ENCODE measurements around the gene DNAL1. TPM values are rescaled to one million over a fixed set of nuclear protein-coding genes. Genes with fewer than 3 reads are reported as not detected.

The DNAL1 gene
- total RNA-seq, 1 experiment from 2014 or later = 14.6 TPM

DNA sequence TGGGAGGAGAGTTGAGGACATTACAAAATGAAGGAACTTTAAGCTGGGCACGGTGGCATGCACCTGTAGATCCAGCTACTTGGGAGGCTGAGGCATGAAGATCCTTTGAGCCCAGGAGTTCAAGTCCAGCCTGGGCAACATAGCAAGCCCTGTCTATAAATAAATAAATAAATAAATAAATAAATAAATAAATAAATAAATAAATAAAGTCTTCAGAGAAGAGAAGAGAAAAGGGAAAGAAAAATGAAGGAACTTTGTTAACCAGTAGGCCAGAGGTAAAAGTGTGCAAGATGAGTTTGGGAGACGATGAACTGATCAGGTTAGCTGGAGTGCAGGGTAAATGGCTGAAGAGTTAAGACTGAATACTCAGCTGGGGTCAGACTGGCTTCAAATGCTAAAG is 49.3 kb downstream of the DNAL1 start (continued):
- TF ChIP-seq, protein P1, sequence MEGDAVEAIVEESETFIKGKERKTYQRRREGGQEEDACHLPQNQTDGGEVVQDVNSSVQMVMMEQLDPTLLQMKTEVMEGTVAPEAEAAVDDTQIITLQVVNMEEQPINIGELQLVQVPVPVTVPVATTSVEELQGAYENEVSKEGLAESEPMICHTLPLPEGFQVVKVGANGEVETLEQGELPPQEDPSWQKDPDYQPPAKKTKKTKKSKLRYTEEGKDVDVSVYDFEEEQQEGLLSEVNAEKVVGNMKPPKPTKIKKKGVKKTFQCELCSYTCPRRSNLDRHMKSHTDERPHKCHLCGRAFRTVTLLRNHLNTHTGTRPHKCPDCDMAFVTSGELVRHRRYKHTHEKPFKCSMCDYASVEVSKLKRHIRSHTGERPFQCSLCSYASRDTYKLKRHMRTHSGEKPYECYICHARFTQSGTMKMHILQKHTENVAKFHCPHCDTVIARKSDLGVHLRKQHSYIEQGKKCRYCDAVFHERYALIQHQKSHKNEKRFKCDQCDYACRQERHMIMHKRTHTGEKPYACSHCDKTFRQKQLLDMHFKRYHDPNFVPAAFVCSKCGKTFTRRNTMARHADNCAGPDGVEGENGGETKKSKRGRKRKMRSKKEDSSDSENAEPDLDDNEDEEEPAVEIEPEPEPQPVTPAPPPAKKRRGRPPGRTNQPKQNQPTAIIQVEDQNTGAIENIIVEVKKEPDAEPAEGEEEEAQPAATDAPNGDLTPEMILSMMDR (IDR thresholded peaks at IDR 0.05 in 2 of 3, conservative IDR thresholded peaks at IDR 0.05 in 1 of 3; ENCODE audit: borderline replicate concordance in 1 of 3, insufficient read depth in 1 of 3, low read depth in 2 of 3, low read length in 2 of 3) = no peak

DNA sequence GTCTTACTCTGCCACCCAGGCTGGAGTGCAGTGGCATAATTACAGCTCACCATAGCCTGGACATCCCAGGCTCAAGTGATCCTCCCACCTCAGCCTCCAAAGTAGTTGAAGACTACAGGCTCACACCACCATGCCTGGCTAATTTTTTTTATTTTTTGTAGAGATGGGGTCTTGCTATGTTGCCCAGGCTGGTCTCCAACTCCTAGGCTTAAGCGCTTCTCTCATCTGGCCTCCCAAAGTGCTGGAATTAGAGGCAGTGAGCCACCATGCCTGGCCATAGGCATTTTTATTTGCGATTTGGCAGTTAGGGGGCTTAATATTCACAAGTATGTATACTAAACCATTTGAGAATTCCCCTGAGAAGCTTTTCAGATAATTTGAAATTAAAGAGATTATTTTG is 50.3 kb downstream of the DNAL1 start:
- Histone ChIP-seq H3K79me2 (ENCODE audit: insufficient read depth, low read length) (no peaks in the 10 kb centered on the region), H3K9me3 (ENCODE audit: control insufficient read depth in 1 of 2, insufficient read depth in 1 of 2, low read depth in 1 of 2, low read length in 2 of 2) (no peaks in the 10 kb centered on the region), H2AFZ (ENCODE audit: low read depth, low read length, poor library complexity, severe bottlenecking) (no peak overlapping the region), H3K27me3 (ENCODE audit: insufficient read depth, low read length) (no peaks in the 10 kb centered on the region), H3K4me1 (ENCODE audit: control insufficient read depth in 1 of 2, insufficient read depth in 2 of 2, low read length in 2 of 2) (peaks cover 0 to 6% of the 10 kb centered on the region in 2 experiments; a peak in 1 of 4 replicates), H3K9me2 (ENCODE audit: insufficient read depth) (no peaks in the 10 kb centered on the region), H3K36me3 (ENCODE audit: control insufficient read depth in 1 of 2, insufficient read depth in 2 of 2, low read length in 2 of 2) (no peaks in the 10 kb centered on the region), H3K4me2 (ENCODE audit: low read length) (no peak overlapping the region), H3K9ac (ENCODE audit: low read length) (no peak overlapping the region), H3K4me3 (replicated peaks in 1 of 2; ENCODE audit: low read depth in 1 of 2, low read length in 2 of 2) (no peak overlapping the region), H4K20me1 (ENCODE audit: insufficient read depth) (no peaks in the 10 kb centered on the region), H3K27ac (ENCODE audit: low read depth, low read length) (no peak overlapping the region)
- no TSS peak for BruUV-seq (replicated peaks)
- DNase-seq (ENCODE audit: low read depth, low spot score) (no peak), ATAC-seq (no peak)
- intact Hi-C loops (cut with micrococcal nuclease) = no loop called here
- RAD21 ChIA-PET (ENCODE audit: low non-redundant PET in 1 of 2, low total read pairs in 2 of 2, uncharacterized antibody in 2 of 2, unreplicated experiment in 2 of 2) = no interaction called here
- POLR2A ChIA-PET = no interaction called here
- CTCF ChIA-PET = no interaction called here
- TF ChIP-seq ZNF274 (IDR thresholded peaks at IDR 0.05; ENCODE audit: low read depth, low read length) (no peak), POLR2AphosphoS5 (IDR thresholded peaks at IDR 0.05; ENCODE audit: low read depth, low read length) (no peak), POLR2A (IDR thresholded peaks at IDR 0.05; ENCODE audit: borderline replicate concordance, extremely low read depth, insufficient read depth, insufficient read length) (no peak), CBX3 (IDR thresholded peaks at IDR 0.05; ENCODE audit: low read depth) (no peak), ELF1 (IDR thresholded peaks at IDR 0.05; ENCODE audit: borderline replicate concordance, low read depth) (no peak), RAD21 (IDR thresholded peaks at IDR 0.05; ENCODE audit: low read depth) (no peak), EZH2 (IDR thresholded peaks at IDR 0.05) (no peak), SRF (IDR thresholded peaks at IDR 0.05; ENCODE audit: low read depth) (no peak), CEBPB (IDR thresholded peaks at IDR 0.05; ENCODE audit: low read depth) (no peak), SIN3A (IDR thresholded peaks at IDR 0.05; ENCODE audit: low read depth) (no peak), EGR1 (IDR thresholded peaks at IDR 0.05; ENCODE audit: low read depth) (no peak), JUND (IDR thresholded peaks at IDR 0.05) (no peak), TCF7L2 (IDR thresholded peaks at IDR 0.05; ENCODE audit: borderline replicate concordance, extremely low read depth, insufficient read depth, insufficient read length) (no peak)
- TF ChIP-seq, protein P2, sequence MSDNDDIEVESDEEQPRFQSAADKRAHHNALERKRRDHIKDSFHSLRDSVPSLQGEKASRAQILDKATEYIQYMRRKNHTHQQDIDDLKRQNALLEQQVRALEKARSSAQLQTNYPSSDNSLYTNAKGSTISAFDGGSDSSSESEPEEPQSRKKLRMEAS (IDR thresholded peaks at IDR 0.05) = no peak
- TF ChIP-seq, protein P3, sequence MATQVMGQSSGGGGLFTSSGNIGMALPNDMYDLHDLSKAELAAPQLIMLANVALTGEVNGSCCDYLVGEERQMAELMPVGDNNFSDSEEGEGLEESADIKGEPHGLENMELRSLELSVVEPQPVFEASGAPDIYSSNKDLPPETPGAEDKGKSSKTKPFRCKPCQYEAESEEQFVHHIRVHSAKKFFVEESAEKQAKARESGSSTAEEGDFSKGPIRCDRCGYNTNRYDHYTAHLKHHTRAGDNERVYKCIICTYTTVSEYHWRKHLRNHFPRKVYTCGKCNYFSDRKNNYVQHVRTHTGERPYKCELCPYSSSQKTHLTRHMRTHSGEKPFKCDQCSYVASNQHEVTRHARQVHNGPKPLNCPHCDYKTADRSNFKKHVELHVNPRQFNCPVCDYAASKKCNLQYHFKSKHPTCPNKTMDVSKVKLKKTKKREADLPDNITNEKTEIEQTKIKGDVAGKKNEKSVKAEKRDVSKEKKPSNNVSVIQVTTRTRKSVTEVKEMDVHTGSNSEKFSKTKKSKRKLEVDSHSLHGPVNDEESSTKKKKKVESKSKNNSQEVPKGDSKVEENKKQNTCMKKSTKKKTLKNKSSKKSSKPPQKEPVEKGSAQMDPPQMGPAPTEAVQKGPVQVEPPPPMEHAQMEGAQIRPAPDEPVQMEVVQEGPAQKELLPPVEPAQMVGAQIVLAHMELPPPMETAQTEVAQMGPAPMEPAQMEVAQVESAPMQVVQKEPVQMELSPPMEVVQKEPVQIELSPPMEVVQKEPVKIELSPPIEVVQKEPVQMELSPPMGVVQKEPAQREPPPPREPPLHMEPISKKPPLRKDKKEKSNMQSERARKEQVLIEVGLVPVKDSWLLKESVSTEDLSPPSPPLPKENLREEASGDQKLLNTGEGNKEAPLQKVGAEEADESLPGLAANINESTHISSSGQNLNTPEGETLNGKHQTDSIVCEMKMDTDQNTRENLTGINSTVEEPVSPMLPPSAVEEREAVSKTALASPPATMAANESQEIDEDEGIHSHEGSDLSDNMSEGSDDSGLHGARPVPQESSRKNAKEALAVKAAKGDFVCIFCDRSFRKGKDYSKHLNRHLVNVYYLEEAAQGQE (IDR thresholded peaks at IDR 0.05; ENCODE audit: low read depth) = no peak
